ENCODE data around the gene NPAS3.

NPAS3 gene

DNA sequence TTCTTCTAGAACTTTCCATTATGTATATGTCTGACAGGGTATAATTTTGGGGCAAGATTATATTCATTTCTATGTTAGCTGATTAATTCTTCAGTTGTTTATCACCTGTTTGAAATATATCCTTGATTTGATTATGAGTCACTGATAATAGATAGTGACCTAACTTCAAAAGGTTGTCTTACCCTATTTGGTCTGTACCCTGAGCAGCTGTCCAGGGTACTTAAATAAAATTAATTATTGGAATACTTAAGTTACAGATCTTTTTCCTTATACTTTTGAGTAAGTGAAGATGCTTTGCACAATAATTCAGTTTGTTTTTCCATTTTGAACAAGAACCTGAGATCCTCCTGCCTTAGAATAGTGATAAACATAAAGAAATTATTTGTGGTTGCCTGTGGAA is 13.2 kb upstream of the NPAS3 start:
- TF ChIP-seq, protein P1, sequence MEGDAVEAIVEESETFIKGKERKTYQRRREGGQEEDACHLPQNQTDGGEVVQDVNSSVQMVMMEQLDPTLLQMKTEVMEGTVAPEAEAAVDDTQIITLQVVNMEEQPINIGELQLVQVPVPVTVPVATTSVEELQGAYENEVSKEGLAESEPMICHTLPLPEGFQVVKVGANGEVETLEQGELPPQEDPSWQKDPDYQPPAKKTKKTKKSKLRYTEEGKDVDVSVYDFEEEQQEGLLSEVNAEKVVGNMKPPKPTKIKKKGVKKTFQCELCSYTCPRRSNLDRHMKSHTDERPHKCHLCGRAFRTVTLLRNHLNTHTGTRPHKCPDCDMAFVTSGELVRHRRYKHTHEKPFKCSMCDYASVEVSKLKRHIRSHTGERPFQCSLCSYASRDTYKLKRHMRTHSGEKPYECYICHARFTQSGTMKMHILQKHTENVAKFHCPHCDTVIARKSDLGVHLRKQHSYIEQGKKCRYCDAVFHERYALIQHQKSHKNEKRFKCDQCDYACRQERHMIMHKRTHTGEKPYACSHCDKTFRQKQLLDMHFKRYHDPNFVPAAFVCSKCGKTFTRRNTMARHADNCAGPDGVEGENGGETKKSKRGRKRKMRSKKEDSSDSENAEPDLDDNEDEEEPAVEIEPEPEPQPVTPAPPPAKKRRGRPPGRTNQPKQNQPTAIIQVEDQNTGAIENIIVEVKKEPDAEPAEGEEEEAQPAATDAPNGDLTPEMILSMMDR (conservative IDR thresholded peaks at IDR 0.05; ENCODE audit: low read depth), result no peak
- ChIA-PET POLR2A (ENCODE audit: low non-redundant PET) (no interaction called here), CTCF (no interaction called here)
- DNase-seq (ENCODE audit: low spot score), result no peak
- H3K27ac ChIP-seq, result no peak overlapping the region

DNA sequence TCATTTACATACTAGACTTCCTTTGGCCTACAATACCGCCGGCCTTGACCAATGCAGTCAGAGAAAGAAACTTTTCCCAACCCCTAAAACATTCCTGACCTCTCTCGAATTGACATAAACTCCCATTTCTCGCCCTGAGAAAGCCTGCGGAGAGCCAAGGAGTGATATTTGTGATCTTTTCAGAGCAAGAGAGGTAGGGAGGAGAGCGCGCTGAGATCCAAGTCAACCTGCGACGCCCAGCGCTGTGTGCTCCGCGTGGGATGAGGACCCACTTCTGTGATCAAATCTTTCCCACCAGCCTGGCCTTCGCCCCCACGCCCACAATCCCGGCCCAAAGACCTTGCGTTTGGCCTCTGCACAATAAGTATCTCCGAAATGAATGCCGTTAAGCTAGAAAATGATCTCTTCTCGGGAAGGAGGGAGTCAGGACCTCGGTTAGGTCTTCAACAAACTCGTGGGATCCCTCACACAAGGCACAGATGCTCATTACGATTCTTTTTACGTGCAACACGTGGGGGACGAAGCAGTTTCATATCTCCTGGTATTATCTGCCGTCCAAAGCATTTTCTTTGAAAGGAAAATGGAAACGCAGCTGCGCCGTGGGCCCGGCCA is 6.3 kb upstream of the NPAS3 start:
- no peak overlapping the region for H3K27ac ChIP-seq
- ChIA-PET CTCF (interaction anchor here (0.9 kb wide), 1 partner anchor 367 kb away, joined by 3 read pairs; no protein-coding TSS in a partner anchor), POLR2A (ENCODE audit: low non-redundant PET) (no interaction called here)
- TF ChIP-seq, protein P1 (conservative IDR thresholded peaks at IDR 0.05; ENCODE audit: low read depth), result no peak
- no peak for DNase-seq (ENCODE audit: low spot score)

DNA sequence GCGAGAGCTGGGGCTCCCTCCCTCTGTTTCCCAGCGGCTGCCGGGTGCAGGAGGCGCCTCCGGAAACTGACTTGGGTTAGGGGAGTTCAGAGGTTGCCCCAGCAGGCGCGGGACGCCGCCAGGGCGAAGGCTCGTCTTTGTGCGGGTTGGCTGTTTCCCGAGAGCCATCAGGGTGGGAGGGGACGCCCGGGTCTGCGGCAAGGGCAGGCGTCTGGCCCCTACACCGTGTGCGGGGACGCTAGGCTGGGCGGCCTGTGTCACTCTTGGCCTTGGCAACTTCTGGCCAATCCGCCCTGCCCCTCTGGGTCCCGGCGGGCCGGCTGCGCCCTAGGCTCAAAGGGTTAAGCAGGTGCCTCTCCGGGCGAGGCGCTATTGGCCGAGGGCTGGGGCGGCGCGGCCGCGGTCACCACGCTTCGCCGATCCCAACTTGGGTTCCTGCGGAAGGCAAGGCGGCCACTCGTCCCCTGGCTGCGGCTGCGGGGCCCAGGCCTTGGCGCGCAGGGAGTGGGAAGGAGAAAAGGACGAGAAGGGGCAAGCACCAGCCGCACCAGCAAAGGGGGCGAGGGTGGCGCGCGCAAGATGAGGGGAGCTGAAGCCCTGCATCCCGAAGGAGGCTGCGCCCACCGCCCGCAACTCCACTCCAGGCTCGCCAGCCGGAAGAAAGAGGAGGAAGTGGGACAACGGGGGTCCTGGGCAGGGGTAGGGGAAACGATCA is 5.6 kb upstream of the NPAS3 start:
- H3K27ac ChIP-seq, result no peak overlapping the region
- POLR2A ChIA-PET (ENCODE audit: low non-redundant PET), result no interaction called here
- no peak for DNase-seq (ENCODE audit: low spot score)
- CTCF ChIA-PET, result interaction anchor here (0.9 kb wide), 1 partner anchor 367 kb away, joined by 3 read pairs; no protein-coding TSS in a partner anchor
- TF ChIP-seq, protein P1 (conservative IDR thresholded peaks at IDR 0.05; ENCODE audit: low read depth), result no peak

DNA sequence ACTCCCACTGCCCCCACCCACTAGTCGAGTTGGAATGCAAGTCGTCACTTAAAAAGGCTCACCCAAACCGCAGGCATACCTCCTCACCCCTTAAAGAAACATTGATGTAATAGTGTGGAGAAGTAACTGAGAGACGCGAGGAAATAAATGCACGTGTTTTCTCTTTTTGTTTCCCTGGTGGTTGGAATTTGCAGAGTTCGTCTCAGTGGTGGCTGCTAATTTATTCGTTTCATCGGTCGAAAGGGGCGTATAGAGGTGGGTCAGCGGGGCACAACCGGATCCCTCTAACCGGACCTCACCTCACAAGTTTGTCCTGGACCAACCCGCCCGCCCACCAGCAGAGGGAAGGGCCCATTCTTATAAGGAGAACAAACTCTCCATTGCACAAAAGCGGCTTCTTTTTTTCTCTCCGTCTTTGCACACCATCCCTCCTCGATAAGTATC is 5.0 kb upstream of the NPAS3 start:
- H3K27ac ChIP-seq, result no peak overlapping the region
- ChIA-PET POLR2A (ENCODE audit: low non-redundant PET) (no interaction called here), CTCF (interaction anchor here (0.6 kb wide), 1 partner anchor 137 kb away, joined by 3 read pairs; no protein-coding TSS in a partner anchor)
- TF ChIP-seq, protein P1 (conservative IDR thresholded peaks at IDR 0.05; ENCODE audit: low read depth), result no peak
- DNase-seq (ENCODE audit: low spot score), result no peak

DNA sequence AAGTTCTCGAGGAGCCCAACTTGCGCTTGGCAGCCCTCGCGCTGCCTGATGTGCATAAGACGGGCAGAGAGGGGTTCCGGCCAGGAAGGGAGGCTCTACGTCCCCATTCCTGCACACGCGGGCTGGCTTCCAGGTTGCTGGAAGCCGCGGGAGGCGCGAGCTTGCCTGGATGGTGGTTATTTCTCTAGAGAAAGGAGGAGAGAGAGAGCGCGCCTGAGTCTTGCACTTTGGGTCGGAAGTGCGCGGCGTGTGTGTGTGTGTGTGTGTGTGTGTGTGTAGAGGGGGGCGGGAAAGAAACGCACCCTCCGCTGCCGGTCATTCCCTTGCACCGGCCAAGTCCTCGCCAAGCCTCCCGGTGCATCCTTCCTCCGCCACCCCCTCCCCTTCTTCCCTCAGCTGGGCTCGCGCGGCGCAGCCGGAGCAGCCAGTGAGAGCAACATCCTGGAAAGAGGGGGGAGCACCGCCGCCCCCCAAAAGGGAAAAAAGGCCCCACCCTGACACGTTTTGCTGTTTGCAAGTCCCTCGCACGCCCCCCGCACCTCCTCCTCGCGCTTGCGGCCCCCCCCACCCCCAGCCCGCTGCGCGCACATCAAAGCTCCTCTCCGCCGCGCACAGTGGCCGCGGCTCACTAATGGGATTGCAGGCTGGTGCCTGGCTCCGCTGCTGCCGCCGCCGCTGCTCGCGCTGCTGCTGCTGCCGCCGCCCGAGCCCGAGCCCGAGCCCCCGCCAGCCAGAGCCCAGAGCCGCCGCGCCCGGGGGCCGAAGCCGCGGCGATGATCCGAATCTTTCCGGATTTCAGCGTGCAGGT is 4.4 kb upstream of the NPAS3 start:
- DNase-seq (ENCODE audit: low spot score), result no peak
- no peak overlapping the region for H3K27ac ChIP-seq
- TF ChIP-seq, protein P1 (conservative IDR thresholded peaks at IDR 0.05; ENCODE audit: low read depth), result no peak
- ChIA-PET CTCF (interaction anchor here (0.6 kb wide), 2 partner anchors 138 to 868 kb away, joined by 3 read pairs; no protein-coding TSS in a partner anchor), POLR2A (ENCODE audit: low non-redundant PET) (no interaction called here)

Measured in RWPE1 (cell line).